T-helper 9 cell (primary cell): Measurements from ENCODE around the gene RBKS.

Source experiments
- DNase-seq: peaks from one replicate; pipeline ENCODE4 v3.0.0-alpha.2; 2020
- total RNA-seq, 2 donors: gene quantifications; one replicate each; lab custom pipeline; 2026; lab: John Stamatoyannopoulos, UW

RBKS gene
- 3.6 to 5.6 reads per million in 2 donors for total RNA-seq

DNA sequence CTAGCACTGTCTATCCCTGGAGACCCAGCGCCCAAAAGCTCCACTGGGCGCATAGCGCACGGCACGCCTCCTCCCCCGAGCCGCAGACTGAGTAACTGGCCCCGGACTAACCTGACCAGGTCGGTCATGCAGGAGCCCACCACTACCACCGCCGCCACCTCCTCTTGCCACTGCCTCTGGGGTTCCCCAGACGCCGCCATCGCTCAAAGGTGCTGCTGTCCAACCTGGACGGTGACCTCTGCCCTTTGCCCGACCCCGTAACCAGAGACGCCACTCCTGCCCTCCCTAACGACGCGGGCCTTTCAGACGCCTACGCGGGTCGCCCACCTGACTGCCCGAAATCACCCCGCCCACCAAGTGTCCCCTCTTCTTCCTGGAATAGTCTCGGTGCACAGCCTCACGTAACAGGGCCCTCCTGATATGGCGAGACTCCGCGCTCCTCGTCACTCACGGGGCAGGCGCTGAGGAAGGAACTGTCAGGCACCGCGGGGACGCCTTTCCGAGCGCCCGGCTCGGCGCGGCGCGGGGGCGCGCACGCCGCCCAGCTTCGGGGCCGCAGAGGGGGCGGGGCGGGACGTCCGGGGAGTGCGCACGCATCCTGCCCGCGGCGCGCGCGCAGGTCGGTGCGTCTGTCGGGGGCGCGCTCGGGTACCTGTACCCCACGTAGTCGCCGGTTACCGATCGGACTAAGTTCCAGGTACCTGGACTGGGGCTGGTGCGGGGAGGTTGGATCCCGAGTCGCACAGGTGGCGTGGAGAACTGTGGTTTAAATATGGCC lies at the start of gene RBKS, which contains the start of gene BABAM2:
TSS of gene RBKS (minus strand) at position 242 of the 778 bp plus-strand sequence. CDS start at position 200, 42 bp downstream.
TSS of gene BABAM2 (plus strand) at position 584 of the 778 bp plus-strand sequence. CDS start 3,828 bp downstream, outside the sequence.
- peak; percentile 85 for DNase-seq

GRCh38 chr2:27935026-27935425 lies 44.8 kb upstream of the RBKS start:
- no peak for DNase-seq

- DNase-seq = no peak
Observed at GRCh38 chr2:27932396-27932795, 42.2 kb upstream of the RBKS start.

DNA sequence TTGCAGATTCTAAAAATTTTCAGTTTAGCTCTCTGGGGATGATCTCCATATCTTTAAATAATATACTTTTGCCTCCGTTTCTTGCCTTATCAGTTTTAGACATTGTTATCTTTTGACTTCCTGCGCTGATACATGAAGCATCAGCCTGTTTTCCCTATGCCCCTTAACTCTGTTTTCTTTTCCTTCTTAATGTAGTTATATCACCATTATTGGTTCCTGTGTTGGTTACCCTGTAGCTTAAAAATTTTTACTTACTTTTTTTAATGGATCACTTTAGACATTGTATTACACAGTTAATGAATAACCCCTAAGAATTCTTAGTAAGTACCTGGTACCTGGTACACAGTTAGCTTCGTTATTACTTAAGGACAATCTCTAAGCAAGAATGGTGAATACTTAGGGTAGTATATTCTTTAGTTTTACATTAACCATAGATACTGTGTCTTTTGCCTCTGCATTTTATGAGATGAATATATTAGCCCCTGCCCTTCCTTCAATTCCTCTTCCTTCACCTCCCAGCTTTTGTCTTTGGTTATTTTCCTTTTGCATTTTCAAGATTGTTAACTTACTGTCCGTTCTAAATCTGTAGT lies 41.3 kb upstream of the RBKS start:
- DNase-seq = no peak

DNA sequence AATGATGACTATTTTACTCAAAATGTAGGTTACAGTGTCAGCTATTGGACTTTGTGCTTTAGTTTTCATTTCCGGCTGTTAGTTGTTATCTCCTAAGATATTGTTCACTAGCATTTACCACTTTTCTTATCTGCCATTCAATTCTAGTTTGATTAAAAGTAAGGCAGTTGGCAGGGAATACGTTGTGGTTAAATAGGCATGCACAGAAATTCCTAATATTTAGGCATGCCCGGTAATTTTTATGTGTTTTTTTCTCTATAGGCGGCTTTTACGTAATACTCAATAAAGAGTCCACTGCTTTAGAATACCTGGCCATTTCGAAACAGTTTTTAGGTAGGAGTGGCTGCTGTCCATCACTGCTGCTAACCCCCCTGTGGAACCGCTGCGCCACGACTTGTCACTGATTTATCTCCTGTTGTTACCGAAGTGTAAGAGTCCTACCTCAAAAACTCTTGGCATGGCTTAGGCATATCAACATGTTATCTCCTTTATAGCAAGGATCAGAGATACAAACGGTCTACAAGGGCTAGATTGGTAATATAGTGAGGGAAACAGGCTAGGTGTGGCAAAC lies 39.8 kb upstream of the RBKS start:
- no peak for DNase-seq

DNA sequence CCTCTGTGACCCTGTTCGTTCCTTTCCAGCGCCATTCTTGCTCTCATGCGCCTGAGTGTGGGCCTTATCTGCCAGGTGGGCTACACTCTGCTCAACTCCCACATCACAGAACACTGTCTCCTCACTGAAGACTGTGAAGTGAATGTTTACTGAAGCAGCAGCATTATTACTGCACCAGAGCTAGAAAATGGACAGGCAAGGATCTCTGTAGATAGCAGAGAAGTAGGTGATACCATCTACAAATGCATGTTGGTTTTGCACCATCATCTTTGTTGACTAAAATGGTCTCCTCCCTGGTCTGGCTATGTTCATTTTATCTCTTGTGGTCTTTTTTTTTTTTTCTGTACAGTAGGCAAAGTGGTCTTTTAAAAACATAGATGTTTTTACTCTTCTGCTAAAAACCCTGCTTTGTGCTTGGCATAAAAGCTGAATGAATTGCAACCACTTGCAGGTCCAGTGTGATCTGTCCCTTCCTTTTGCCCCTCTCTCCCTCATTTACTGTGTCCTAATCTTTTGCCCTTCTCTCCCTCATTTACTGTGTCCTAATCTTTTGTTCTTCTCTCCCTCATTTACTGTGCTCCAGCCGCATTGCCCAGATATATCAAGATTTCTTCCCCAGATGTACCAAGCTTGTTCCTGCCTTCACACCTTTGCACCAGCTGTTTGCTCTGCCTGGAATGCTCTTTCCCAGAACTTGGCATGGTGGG lies 35.7 kb upstream of the RBKS start:
- no peak for DNase-seq

DNA sequence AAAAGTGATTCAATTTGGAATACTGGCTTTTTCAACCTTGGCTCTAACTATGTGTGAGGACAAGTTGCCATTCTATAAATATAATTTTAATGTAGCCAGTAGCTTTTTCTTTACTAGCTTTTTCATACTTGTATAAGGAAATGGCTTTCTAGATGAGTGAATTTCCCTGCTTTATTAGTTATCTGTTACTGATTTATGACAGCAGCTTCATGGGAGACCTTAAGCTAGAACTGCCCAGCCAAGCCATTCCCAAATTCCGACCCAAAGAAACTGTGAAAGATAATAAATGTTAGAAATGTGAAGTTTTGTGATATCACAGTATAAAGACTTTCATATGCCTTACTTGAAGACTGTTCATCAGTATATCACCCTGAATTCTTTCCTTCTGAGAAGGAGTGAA lies 32.7 kb upstream of the RBKS start:
- DNase-seq = no peak

DNA sequence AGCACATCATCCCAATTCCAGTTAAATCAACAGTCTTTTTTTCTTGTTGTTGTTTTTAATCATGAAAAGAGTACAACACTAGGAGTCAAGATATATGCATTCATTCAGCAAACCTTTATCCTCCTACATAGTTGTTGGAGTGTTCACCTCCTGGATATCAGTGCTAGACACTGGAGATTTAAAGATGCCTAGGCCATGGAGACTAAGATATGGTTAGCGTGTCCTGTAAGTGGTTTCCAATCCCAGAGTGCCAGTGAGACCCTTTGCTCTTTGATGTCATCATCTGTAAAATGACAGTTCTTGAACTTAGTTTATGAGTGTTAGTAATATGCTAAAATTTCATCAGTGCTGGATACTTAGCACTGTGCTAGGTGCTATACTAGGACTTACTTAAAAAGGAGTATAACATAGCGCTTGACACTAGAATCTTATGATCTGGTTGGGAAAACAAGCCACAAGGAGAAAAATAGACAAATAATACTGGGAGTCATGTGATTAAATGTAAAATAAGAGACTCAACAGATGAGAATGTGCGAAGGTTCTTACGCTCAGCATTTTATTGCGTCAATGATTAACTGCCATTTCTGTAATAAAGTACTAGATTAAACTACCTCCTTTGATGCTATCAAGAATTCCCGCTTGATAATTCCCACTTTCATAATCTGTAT lies 31.8 kb upstream of the RBKS start:
- no peak for DNase-seq

DNA sequence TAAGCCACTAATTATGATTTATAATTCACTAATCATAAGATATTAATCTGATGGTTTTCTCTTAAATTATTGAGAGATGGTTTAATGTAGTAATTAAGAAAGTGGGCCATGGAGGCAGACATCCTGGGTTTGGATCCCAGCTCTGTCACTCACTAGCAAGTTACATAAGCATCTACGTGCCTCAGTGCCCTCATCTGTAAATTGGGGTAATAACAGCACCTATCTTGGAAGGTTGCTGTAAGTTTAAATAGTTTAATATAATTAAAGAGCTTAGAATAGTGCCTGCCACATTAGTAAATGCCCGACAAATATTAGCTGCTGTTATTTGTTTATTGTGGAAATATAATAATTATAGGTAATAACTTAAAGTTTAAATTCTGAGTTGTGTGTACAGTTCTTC lies 31.2 kb upstream of the RBKS start:
- no peak for DNase-seq

GRCh38 chr2:27920148-27920885 lies 30.1 kb upstream of the RBKS start:
- no peak for DNase-seq

GRCh38 chr2:27916293-27916995 lies 26.3 kb upstream of the RBKS start:
- DNase-seq = no peak

GRCh38 chr2:27915874-27916273 lies 25.7 kb upstream of the RBKS start:
- DNase-seq = no peak

DNA sequence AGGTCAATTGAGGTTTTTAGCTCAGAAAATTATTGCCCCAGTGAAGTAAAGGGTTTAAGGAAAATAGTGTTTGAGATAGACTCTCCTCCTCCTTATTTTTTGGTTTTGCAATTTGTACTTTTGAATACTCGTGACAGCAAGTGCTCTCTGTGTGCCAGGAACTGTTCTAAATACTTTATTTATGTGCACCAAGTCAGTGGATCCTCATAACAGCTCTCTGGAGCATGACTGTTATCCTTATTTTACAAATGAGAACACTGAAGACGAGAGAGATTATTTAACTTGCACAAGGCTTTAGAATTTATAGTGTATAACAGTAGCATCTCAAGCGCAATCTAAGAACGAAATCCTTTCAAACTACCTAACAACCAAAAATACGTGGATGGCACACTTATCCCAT lies 25.0 kb upstream of the RBKS start:
- DNase-seq = no peak

GRCh38 chr2:27914805-27915175 lies 24.6 kb upstream of the RBKS start:
- no peak for DNase-seq

GRCh38 chr2:27914041-27914804 lies 24.0 kb upstream of the RBKS start:
- no peak for DNase-seq

GRCh38 chr2:27912512-27912911 lies 22.3 kb upstream of the RBKS start:
- no peak for DNase-seq

DNA sequence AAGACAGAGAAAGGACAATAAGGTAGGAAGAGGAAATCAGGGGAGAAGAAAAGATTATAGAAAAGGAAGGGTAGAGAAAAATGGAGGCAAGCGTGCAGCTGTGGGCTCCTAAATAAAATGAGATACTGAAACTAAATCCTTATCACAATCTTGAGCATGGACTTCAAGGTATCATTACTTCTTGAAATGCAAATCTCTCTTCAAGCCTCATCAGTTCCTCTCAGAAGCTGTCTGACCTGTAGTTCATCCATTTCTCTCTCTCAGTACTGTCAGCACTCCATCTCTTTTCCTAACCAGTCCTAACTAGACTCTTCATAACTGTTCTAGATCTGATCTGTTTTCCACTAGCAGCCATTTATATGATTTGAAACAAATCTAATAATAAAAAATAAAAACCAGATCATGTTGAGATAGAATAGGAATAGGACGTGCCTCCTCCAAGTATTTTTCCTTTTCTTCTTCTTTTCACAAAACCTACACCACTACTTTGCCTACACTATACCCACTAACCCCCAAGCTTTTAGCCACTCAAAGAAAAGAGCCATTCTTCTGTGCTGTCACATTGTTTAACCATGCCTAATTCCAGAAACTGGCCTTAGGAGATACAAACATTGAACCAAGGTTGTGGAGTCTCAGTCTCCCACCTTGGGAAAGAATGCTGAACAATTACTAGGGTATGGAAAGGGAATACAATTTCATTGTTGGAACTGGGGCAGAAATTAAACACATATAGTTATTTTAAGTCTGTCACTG lies 21.4 kb upstream of the RBKS start:
- DNase-seq = no peak

GRCh38 chr2:27909901-27910300 lies 19.7 kb upstream of the RBKS start:
- no peak for DNase-seq

GRCh38 chr2:27907547-27907946 lies 17.4 kb upstream of the RBKS start:
- no peak for DNase-seq

DNA sequence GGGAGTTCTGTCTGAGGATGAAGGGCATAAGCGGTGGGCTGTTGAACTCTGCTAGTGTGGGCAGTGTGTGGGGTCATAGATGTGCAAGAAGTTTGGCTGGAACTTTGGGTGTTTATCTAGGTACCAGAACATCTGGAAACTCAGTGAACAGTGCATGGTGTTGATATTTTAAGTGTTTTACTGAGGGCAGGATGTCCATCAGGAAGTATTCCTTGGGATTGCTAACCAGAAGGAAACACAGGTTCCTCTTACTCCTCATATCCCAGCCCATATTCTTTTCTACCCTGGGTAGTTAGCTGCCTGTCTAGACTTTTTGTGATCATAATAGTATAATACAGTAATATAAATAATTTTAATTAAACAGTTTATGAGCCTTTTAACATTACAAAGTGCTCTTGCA lies 15.9 kb upstream of the RBKS start:
- DNase-seq = no peak
